Stimulated activated CD8-positive, alpha-beta memory T cell treated with anti-CD3 and anti-CD28 coated beads, Interleukin-7, amount 100 ng/mL, for 4 hours (primary cell): Measurements from ENCODE around the gene ZNF853.
"Not testable (repeated sequence)": the region's sequence is repeated elsewhere in the genome, so short reads cannot be mapped to it uniquely, and the experiment has no call there.

Experiments
- DNase-seq, 2 donors: peaks; one replicate each; pipeline ENCODE4 v3.0.0-alpha.2; 2020; ENCODE audit warnings: low read depth in 2 of 2

The ZNF853 gene

DNA sequence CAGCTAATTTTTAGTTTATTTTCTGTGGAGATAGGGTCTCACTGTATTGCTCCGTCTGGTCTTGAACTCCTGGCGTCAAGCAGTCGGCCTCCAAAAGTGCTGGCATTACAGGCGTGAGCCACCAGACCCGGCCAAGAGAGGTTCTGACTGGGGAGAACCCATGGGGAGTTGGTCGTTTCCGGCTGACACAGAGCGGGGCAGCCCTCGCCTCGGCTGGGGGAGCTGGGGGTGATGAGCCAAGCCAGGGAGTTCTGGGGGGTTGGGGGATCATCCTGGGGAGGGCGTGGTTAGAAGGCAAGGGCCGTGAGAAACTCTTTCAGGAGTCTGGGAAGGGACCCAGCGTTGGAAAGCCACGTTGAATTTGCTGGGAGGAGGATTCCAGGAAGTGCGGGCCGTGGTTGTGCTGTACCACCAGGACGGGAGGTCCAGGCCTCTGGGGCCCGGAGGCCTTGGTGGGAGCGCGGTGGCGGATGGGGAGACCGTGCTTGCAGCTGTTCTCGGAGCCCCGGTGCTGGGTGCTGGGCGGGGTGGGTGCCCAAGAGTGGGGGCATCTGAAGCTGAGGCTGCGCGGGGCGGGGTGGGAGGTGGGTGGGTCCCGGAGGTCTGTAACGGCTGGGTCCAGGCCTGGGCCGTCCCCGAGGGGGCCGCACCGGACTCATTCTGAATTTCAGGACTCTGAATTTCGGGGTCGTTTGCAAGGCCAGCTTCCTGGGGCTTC is 8.4 kb upstream of the ZNF853 start:
- no peak for DNase-seq

DNA sequence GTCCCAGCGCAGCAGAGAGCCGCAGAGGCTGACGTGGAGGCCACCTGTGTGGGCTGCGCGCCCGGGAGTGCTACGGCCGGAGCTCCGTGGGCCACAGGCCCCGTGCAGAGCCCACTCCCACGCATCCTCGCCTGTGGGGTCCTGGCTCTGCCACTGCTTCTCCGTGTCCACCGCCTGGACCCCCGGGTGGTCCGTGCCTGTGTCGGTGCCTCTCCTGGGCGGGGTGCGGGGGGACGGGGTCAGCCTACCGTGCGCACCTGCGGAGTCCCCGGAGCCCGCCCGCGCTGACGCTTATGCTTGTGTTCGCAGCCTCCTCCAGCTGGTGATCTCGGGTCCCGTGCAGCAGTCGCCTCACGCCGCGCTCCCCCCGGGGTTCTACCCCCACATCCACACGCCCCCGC is 7.8 kb upstream of the ZNF853 start:
- no peak for DNase-seq

DNA sequence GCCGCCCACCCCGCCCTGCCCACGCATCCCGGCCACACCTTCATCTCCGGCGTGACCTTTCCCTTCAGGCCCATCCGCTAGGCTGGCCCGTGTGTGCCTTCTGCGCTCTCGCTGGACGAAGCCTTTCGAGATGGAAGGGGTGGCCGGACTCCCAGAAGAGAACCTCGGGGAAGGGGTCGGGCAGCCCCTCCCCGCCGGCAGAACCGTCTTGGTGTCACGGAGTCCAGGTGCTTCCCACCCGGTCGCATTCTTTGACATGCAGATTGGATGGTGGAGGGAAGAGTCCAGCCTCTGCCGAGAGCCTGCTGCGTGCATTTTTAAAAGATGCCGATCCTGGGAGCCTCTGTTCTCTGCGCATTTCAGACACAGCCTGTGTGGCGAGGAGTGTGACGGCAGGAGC is 7.3 kb upstream of the ZNF853 start:
- DNase-seq = no peak

DNA sequence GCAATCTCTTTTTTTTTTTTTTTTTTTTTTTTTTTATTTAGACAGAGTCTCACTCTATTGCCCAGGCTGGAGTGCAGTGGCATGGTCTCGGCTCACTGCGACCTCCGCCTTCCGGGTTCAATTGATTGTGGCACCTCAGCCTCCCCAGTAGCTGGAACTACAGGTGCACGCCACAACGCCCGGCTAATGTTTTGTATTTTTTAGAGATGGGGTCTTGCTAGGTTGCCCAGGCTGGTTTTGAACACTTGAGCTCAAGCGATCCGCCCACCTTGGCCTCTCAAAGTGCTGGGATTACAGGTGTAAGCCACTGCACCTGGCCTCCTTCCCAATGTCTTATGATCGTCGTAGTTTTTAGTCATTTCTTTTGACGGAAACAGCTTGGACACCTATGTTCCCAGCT is 6.6 kb upstream of the ZNF853 start:
- DNase-seq = no peak

DNA sequence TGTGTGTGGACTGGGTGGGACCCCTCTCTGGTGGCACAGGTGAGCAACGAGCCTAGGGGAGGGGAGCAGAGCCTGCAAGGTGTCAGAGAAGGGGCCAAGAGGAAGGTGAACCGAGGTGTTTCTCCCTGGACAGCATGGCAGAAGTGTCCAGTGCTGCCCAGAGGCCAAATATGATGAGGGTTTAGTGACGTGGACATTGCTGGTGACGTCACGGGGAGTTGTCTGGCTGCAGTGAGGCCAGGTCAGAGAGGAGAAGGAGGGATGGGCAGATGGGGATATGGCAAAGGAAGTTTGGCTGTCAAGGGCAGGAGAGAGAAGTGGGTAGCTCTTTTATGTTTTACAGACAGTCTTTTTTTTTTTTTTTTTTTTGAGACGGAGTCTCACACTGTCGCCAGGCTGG is 2.6 kb upstream of the ZNF853 start:
- DNase-seq = no peak

DNA sequence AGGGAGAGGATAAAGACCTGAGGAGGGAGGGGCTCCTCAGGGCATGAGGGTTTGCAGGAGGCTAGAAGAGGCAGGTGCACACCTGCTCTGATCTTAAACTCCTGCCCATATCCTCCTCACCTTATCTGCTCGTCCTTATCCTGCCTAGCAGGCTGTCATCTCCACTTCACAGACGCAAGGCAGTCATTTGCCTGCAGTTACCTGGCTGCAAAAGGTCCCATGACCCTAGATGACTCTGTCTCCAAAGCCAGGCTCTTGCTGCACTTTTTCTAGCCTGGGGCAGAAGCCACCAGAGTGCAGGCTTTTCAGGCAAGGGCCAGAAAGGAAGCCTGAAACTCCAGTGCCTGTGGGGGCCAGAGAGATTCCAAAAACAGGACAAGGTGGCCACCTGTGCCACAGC is 1.7 kb upstream of the ZNF853 start:
- DNase-seq = no peak

DNA sequence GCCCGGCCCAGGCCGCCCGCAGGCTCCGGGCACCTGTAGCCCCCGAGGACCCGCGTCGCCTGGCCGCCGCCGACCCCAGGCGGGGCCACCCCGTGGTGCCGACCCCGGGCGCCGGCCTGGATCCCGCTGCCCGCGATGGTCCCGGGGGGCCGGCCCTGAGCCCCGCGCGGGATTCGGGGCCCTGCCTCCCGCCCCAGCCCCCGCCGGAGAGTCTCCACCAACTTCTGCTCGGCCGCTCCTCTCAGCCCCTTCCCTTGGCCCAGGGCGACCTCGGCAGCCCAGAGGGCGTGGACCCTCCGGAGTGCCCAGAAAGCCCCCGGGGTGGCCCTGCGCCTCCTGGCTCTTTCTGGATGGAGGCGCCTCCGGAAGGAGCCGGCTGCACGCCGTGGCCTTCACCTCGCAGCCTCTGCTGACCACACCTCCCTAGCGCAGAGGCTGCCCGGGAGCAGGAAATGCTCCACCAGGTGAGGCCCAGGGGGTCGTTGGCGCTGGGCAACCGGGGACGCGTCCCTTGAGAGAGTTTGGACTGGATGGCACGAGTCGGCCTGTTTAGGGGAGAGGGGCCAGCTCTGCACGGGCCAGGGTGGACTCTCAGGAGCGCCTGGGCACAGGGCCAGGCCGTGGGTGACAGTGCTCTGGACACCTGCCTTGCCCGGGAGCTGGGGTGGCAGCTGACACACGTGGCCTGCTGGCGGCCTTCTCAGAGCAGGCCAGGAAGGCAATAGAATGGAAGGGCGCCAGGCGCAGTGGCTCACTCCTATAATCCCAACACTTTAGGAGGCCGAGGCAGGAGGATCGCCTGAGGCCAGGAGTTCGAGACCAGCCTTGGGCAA is 529 bp downstream of the ZNF853 start:
- DNase-seq = no peak

DNA sequence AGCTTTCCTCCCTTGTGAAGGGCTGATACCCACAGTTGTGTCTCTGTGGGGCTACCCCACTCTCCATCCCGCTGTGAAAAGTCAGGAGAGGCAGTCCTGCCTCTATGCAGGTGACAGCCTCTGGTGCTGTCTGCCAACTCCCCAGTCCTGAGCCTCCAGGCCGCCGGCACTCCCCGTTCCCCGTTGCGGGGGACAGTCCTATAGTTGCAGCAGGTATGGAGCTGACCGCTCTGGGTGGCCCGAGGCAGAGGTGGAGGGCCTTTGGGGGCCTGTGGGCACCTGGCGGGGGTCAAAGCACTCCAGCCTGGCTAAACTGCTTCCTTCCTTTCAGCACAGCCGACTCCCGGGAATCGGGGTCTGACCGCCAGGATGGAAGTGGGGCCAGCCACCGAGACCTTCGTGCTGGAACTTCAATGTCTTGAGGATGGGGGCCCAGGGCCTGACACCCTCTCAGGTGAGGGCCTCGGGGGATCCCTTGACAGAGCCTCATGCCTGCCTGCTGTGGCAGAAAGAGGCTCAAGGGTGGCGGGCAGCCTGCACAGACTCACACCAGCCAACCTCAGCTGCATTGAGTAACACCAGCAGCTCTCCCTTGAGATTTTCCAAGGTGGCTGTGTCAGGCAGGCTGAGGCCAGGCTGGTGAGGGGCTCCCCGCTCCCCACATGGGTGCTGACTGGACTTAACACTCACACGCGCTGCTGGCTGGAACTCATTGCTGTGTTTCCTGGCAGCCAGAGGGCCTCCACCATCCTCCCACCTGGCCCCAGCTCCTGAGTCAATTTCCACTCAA is 1.6 kb downstream of the ZNF853 start:
- no peak for DNase-seq

DNA sequence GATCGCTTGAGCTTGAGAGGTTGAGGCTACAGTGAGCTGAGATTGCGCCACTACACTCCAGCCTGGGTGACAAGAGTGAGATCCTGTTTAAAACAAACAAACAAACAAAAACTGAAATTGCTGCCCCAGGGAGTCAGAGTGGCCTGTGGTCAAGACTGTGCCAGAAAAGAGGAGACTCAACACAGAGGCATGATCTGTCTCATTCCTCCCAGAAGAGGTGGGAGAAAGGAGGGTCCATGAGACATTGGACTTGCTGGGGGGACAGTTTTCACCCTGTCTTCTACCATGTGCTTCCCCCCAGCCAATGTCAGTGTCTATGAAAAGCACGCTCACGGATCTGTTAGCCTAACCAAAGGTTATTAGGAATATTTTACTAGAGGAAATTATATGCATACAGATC is 3.2 kb downstream of the ZNF853 start:
- no peak for DNase-seq

DNA sequence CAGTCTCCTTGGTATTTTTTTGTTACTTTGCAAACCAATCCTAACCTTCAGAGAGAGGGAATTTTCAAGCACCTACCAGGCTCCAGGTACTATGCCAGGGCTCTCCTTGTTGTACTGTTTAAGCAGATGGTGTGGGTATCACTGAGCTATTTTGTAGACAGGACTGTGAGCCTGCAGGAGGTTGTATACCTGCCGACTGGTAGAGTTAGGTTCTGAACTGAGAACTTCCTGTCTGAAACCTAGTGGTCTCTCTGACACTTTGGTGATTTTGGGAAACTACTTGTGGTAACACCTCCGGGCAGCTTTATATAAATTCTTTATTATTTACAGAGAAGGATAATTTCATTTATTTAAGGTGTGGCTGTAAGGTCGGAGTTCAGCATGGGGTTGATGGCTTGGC is 4.6 kb downstream of the ZNF853 start:
- no peak for DNase-seq

DNA sequence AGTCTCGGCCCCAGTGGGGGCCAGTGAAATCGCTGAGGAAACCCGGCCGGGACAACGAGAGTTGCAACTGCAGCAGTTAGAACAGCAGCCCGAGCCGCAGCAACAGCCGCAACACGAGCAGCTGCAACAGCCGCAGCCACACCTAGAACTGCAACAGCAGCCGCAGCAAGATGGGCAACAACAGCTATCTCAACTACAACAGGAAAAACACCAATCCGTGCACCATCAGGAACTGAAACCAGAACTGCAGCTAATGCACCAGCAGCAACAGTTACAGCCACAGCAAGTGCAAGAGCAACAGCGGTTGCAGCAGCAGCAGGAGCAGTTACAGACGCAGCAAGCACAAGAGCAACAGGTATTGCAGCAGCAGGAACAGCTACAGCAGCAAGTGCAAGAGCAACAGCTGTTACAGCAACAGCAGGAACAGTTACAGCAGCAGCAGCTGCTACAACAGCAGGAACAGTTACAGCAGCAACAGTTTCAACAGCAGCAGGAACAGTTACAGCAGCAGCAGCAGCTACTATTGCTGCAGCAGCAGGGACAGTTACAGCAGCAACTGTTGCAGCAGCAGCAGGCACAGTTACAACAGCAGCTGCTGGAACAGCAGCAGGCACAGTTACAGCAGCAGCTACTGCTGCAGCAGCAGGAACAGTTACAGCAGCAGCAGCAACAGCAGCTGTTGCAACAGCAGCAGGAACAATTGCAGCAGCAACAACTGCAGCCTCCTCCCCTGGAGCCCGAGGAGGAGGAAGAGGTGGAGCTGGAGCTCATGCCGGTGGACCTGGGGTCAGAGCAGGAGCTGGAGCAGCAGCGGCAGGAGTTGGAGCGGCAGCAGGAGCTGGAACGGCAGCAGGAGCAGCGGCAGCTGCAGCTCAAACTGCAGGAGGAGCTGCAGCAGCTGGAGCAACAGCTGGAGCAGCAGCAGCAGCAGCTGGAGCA is 6.1 kb downstream of the ZNF853 start:
- DNase-seq = no peak

DNA sequence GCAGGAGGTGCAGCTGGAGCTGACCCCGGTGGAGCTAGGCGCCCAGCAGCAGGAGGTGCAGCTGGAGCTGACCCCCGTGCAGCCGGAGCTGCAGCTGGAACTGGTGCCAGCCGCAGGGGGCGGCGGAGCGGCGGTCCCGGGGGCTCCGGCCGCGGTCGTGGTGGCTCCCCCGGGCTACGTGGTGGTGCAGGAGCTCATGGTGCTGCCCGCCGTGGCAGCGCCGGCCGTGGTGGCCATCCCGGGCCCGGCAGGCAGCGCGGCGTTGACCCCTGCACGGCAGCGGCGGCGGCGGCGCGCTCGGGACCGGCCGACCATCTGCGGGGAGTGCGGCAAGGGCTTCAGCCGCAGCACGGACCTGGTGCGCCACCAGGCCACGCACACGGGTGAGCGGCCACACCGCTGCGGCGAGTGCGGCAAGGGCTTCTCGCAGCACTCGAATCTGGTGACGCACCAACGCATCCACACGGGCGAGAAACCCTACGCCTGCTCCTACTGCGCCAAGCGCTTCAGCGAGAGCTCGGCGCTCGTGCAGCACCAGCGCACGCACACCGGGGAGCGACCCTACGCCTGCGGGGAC is 6.8 kb downstream of the ZNF853 start:
- no peak for DNase-seq

DNA sequence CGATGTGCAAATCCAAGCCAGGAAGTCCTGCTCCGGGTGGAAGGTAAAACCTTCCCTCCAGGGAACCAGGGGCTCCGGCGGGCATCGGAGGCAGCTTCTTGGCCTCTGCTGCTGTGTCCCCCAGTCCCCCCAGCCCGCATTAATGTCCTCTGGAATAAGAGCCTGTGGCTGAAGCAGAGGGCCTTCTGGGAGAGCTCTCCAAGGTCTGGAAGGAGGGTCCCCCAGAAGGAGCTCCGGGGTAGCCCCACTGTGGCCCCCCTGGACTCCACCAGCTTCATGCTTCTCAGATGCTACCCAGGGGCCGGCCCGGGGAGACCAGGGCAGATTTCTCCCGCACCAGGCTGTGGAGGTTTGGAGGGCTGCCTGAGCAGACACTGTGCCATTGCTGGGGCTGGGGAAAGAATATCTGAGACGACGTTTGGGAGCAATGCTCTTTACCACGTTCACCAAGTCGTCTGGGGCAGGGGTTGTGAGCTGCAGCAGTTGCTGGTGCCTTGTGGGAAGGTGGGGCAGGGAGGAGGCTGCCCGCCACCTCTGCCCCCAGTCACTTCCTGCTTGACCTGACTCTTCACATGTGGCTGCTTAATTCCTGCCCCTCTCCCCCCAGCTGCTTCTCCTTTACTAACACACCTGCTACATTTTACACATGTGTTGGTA is 8.3 kb downstream of the ZNF853 start:
- peak in 1 of 2 donors; percentile 13 for DNase-seq

DNA sequence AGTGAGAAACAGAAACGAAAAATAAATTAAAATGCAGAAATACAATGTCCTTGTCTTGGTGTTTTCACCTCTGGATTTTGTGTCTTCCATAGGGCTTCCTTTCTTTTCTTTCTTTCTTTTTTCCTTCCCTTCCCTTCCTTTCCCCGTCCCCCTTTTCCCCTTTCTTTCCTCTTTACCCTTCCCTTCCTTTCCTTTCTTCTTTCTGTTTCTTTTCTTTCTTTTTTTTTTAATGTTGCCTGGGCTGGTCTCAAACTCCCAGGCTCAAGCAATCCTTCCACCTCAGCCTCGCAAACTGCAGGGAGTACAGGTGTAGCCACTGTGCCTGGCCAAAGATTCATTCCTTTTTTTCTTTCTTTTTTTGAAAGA is 8.8 kb downstream of the ZNF853 start:
- no peak for DNase-seq

DNA sequence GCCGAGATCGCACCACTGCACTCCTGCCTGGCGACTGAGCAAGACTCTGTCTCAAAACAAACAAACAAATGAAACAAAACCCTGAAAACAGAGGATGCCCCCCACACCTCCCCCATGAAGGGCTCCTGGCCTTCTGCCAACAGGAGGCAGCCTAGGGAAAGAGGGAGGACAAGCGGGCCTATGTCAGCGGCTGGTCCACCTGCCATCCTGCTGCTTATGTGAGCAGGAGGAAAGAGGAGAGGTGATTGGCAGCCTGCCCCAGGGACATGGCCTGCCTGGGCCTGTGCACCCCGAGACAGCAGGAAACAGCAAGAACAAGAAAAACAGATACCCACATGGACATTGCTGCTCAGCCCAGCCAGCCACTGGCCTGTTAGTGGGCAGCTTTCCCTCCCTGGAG is 12.6 kb downstream of the ZNF853 start:
- DNase-seq = no peak

DNA sequence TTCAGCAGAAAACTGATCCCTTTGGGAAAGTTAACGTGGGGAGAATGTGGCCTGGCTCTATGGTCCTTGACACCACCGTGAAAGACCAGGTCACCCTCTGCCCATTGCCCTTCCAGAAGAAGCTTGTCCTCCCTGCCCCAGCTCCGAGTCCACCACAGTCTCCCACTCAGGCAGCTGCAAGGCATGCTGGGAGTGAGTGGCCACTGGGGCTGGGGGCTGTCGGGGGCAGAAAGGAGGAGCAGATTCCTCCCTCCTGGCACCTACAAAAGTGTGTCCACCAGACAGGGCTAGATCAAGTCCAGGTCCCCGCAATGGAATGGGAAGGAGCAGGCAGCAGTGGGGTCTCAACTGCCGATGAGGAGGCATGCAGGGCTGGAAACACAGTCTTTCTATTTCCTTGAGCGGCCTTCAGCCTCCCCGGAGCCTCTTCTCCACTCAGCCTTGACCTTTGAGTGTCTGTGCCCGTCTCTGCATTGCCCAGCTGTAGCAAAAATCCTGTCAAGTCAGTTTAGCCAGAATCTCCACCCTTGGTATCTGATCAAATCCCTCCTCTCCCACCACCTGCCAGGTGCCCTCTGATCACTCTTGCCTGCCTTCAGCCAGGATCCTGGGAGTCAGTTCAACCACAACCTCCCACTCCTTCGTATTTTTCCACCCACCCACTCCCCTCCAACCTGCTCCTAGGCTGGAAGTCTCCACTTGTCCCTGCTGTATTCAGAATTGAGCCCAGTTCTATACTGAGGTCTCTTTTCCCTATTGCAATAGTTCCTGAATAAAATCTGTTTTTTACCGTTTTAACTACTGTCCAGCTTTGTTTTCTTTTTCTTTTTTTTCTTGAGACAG is 14.8 kb downstream of the ZNF853 start:
- DNase-seq = no peak

DNA sequence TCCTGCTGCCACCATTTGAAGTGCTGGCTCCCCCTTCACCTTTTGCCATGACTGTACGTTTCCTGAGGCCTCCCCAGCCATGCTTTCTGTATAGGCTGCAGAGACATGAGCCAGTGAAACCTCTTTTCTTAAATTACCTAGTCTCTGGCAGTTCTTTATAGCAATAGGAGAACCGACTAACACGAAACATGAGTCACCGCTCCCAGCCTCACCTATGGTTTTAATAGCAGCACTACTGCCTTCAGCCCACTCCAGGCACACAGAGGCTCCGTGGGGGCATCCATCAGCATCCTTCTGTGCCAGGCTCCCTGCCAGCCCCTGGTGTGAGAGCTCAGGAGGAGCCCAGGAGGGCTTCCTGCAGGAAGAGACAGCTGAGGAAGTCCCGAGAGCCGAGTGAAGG is 16.2 kb downstream of the ZNF853 start:
- no peak for DNase-seq

DNA sequence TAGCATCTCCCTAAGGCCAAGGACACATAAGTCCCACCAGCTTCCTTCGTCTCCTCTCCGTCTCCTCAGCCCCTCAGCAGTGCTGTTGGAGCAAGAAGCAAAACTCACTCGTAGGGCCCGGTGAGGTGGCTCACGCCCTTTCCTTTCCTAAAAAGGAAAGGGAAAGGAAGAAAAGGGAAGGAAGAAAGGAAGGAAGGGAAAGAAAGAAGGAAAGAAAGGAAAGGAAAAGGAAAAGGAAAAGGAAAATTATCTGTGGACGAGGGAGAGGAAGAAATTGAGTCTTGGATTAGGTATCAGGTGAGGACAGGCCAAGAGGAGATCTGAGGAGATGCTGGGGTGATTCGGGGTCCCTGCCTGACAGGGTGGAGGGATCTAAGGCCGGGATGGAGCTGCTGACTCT is 18.6 kb downstream of the ZNF853 start:
- DNase-seq = no peak

DNA sequence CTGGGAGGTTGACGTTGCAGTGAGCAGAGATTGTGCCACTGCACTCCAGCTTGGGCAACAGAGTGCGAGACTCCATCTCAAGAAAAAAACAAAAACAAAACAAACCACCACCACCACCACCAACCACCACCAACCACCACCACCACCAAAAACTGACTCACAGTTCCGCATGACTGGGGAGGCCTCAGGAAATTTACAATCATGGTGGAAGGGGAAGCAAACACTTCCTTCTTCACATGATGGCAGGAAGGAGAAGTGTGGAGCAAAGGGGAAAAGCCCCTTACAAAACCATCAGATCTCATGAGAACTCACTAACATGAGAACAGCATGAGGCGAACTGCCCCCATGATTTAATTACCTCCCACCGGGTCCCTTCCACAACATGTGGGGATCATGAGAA is 19.6 kb downstream of the ZNF853 start:
- DNase-seq = not testable (repeated sequence)
